K562 (cell line): ENCODE results near the gene CFAP157. TPM values are rescaled to one million over a fixed set of nuclear protein-coding genes. Genes with fewer than 3 reads are reported as not detected.
A peak's percentile ranks its signal among the peaks of the same experiment; 100 is the strongest.

Experiments
- ADNP ChIP-seq: fragments of 200-800 bp; sonication (Bioruptor generic); IDR thresholded peaks from 2 replicates; pipeline ENCODE4 v1.6.1; 2016; ENCODE audit warnings: missing genetic modification characterization, missing compliant biosample characterization
- DIDO1 ChIP-seq: fragments of 450-650 bp; IDR thresholded peaks from 2 replicates; pipeline ENCODE4 v1.6.1; 2016; ENCODE audit warnings: low read depth, missing biosample characterization, missing genetic modification characterization
- ETS2 ChIP-seq: IDR thresholded peaks from 2 replicates; pipeline ENCODE4 v1.6.1; 2016; ENCODE audit warnings: borderline replicate concordance, missing genetic modification characterization, mild to moderate bottlenecking, moderate library complexity, missing compliant biosample characterization; ENCODE audit not compliant: poor library complexity, severe bottlenecking
- ETV5 ChIP-seq: sonication (generic); formaldehyde crosslinking; IDR thresholded peaks from 2 replicates; pipeline ENCODE4 v1.4.0; 2020; ENCODE audit warnings: low read depth, mild to moderate bottlenecking, missing genetic modification reagents
- FOXP1 ChIP-seq: sonication (generic); formaldehyde crosslinking; IDR thresholded peaks from 2 replicates; pipeline ENCODE4 v1.8.0; 2022; ENCODE audit warnings: mild to moderate bottlenecking, missing genetic modification reagents
- MYNN ChIP-seq, 2 experiments: sonication (generic); formaldehyde crosslinking in 1 of 2; IDR thresholded peaks; 2 replicates each; pipeline versions ENCODE4 v1.5.0 to v1.6.1; 2016 to 2020; ENCODE audit warnings: antibody characterized with exemption in 1 of 2, missing genetic modification reagents in 1 of 2
- PML ChIP-seq: IDR thresholded peaks from 2 replicates; pipeline ENCODE4 v1.6.1; 2012; ENCODE audit warnings: low read length, inconsistent platforms
- PYGO2 ChIP-seq: fragments of 450-650 bp; IDR thresholded peaks from 2 replicates; pipeline ENCODE4 v1.6.1; 2016; ENCODE audit warnings: mild to moderate bottlenecking, missing genetic modification characterization, moderate library complexity, missing compliant biosample characterization
- RFX5 ChIP-seq: IDR thresholded peaks from 2 replicates; pipeline ENCODE4 v1.6.1; 2011; ENCODE audit warnings: low read depth, mild to moderate bottlenecking, improper control_type of control experiment, low read length
- STAG1 ChIP-seq: sonication (generic); formaldehyde crosslinking; IDR thresholded peaks from 2 replicates; pipeline ENCODE4 v1.5.0; 2020; ENCODE audit warnings: missing genetic modification reagents, borderline replicate concordance
- TEAD2 ChIP-seq: fragments of 450-650 bp; IDR thresholded peaks from 2 replicates; pipeline ENCODE4 v1.6.1; 2016; ENCODE audit warnings: missing genetic modification characterization, control low read depth, missing compliant biosample characterization
- ZBTB1 ChIP-seq: sonication (generic); formaldehyde crosslinking; IDR thresholded peaks from 2 replicates; pipeline ENCODE4 v1.8.1; 2023; ENCODE audit warnings: missing genetic modification reagents, low read depth, mild to moderate bottlenecking, borderline replicate concordance
- ZNF239 ChIP-seq: fragments of 250-450 bp; sonication (Bioruptor Pico); IDR thresholded peaks from 2 replicates; pipeline ENCODE4 v1.4.0; 2020; ENCODE audit warnings: mild to moderate bottlenecking
- ZNF561 ChIP-seq: fragments of 450-650 bp; formaldehyde crosslinking; conservative IDR thresholded peaks from 2 replicates; pipeline ENCODE4 v1.4.0; 2020; ENCODE audit warnings: mild to moderate bottlenecking, moderate library complexity
- ZNF77 ChIP-seq: fragments of 250-450 bp; sonication (Bioruptor Pico); IDR thresholded peaks from 2 replicates; pipeline ENCODE4 v1.5.0; 2020
- ZNF778 ChIP-seq: fragments of 450-650 bp; formaldehyde crosslinking; IDR thresholded peaks from 2 replicates; pipeline ENCODE4 v1.4.0; 2020; ENCODE audit warnings: mild to moderate bottlenecking, moderate library complexity
- polyA plus RNA-seq, 8 experiments: library from polyadenylated mRNA; depleted of rRNA in 4 of 8; stranded (reverse) in 5 of 8; unstranded in 3 of 8; fragments of >200 nt; fragmentation: Nextera tagmentation in 2 of 8; fragmentation: Illumina TruSeq in 1 of 8; extraction: Ambion mirVana in 2 of 8; extraction: Trizol in 1 of 8; gene quantifications; 2 replicates each; pipeline versions ENCODE4 v1.2.1 to v1.2.3, GENCODE V29; 2011 to 2014; ENCODE audit warnings: inconsistent platforms in 1 of 8, missing spikeins in 1 of 8
- total RNA-seq, 7 experiments: library from RNA; depleted of rRNA in 6 of 7; stranded (reverse); fragments of >200 nt in 6 of 7; fragmentation: Illumina TruSeq in 2 of 7; extraction: Trizol in 2 of 7; gene quantifications; 2 replicates each; pipeline versions ENCODE4 v1.2.1 to v1.2.3, GENCODE V29; 2011 to 2021; ENCODE audit warnings: low replicate concordance in 1 of 7
- TF ChIP-seq, protein P1 (sequence below): fragments of 250-450 bp; sonication (Bioruptor Pico); IDR thresholded peaks from 2 replicates; pipeline ENCODE4 v1.4.0; 2020; ENCODE audit warnings: mild to moderate bottlenecking, moderate library complexity
- TF ChIP-seq, protein P2 (sequence below): sonication (generic); formaldehyde crosslinking; IDR thresholded peaks from 2 replicates; pipeline ENCODE4 v1.8.1; 2023; ENCODE audit warnings: mild to moderate bottlenecking, missing genetic modification reagents
- TF ChIP-seq, protein P3 (sequence below): sonication (generic); formaldehyde crosslinking; IDR thresholded peaks from 2 replicates; pipeline ENCODE4 v1.8.0; 2022; ENCODE audit warnings: missing genetic modification reagents, mild to moderate bottlenecking, borderline replicate concordance
- TF ChIP-seq, protein P4 (sequence below): fragments of 450-650 bp; IDR thresholded peaks from 2 replicates; pipeline ENCODE4 v1.6.1; 2016; ENCODE audit warnings: antibody characterized with exemption

The CFAP157 gene
- total and polyA plus RNA-seq, 9 of the 15 experiments (the other 6 are each of a cell fraction or from before 2014, with no cell fraction given): 0.03 TPM; not detected in 8

DNA sequence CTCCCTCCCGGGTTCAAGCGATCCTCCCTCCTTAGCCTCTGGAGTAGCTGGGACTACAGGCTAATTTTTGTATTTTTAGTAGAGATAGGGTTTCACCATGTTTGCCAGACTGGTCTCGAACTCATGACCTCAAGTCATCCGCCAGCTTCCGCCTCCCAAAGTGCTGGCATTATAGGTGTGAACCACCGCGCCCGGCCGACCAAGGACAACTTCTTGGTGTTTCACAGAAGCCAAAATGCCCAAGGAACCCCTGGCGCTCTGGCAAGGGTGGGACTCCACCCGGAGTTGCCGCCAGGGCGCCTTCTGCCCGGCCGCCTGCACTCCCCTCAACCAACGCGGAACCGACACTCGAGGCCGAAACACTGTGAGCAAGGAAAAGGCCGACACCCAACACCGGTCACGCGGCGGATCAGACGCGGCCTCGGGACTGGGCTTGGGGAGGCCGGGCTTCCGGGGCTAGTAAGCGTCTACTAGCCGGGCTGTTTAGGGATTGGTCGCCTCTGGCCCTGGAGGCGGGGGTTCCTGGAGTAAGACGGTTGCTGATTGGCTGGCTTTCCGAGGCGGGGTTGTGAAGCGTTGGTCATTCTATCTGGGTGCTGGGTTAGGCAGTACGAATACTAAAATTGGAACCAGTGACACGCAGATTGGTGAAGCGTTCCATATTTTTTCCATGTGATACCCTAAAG is 7.7 kb upstream of the CFAP157 start (continued):
- TF ChIP-seq, protein P1, sequence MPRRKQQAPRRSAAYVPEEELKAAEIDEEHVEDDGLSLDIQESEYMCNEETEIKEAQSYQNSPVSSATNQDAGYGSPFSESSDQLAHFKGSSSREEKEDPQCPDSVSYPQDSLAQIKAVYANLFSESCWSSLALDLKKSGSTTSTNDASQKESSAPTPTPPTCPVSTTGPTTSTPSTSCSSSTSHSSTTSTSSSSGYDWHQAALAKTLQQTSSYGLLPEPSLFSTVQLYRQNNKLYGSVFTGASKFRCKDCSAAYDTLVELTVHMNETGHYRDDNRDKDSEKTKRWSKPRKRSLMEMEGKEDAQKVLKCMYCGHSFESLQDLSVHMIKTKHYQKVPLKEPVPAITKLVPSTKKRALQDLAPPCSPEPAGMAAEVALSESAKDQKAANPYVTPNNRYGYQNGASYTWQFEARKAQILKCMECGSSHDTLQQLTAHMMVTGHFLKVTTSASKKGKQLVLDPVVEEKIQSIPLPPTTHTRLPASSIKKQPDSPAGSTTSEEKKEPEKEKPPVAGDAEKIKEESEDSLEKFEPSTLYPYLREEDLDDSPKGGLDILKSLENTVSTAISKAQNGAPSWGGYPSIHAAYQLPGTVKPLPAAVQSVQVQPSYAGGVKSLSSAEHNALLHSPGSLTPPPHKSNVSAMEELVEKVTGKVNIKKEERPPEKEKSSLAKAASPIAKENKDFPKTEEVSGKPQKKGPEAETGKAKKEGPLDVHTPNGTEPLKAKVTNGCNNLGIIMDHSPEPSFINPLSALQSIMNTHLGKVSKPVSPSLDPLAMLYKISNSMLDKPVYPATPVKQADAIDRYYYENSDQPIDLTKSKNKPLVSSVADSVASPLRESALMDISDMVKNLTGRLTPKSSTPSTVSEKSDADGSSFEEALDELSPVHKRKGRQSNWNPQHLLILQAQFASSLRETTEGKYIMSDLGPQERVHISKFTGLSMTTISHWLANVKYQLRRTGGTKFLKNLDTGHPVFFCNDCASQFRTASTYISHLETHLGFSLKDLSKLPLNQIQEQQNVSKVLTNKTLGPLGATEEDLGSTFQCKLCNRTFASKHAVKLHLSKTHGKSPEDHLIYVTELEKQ: no peak
- TF ChIP-seq MYNN (IDR thresholded peaks at IDR 0.05): no peak
- no peak for TF ChIP-seq MYNN (CRISPR knock-in tag; IDR thresholded peaks at IDR 0.05)
- peak; percentile 12; the same call in 1 of the 2 replicates for TF ChIP-seq ADNP (tag)
- no peak for TF ChIP-seq STAG1 (CRISPR knock-in tag)
- TF ChIP-seq ZNF239 (CRISPR knock-in tag): peak; percentile 38; the same call in 1 of the 2 replicates
- TF ChIP-seq ZNF778 (CRISPR knock-in tag): no peak
- TF ChIP-seq PML: peak; percentile 67
- peak; percentile 48; the same call in 1 of the 2 replicates for TF ChIP-seq DIDO1 (tag)
- no peak for TF ChIP-seq ZNF77
- no peak for TF ChIP-seq ETS2
- peak; percentile 77; the same call in 1 of the 2 replicates for TF ChIP-seq ZBTB1 (CRISPR knock-in tag)
- TF ChIP-seq, protein P2, sequence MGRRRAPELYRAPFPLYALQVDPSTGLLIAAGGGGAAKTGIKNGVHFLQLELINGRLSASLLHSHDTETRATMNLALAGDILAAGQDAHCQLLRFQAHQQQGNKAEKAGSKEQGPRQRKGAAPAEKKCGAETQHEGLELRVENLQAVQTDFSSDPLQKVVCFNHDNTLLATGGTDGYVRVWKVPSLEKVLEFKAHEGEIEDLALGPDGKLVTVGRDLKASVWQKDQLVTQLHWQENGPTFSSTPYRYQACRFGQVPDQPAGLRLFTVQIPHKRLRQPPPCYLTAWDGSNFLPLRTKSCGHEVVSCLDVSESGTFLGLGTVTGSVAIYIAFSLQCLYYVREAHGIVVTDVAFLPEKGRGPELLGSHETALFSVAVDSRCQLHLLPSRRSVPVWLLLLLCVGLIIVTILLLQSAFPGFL (CRISPR knock-in tag): peak; percentile 64; the same call in 1 of the 2 replicates
- TF ChIP-seq ZNF561 (CRISPR knock-in tag): no peak
- no peak for TF ChIP-seq RFX5
- TF ChIP-seq ETV5: peak; percentile 65
- peak; percentile 8; the same call in 1 of the 2 replicates for TF ChIP-seq TEAD2
- TF ChIP-seq PYGO2 (tag): 0 out of 2 replicates have a peak, but pooled peaks have one; percentile 52
- peak; percentile 88 for TF ChIP-seq FOXP1 (CRISPR knock-in tag)
- TF ChIP-seq, protein P3, sequence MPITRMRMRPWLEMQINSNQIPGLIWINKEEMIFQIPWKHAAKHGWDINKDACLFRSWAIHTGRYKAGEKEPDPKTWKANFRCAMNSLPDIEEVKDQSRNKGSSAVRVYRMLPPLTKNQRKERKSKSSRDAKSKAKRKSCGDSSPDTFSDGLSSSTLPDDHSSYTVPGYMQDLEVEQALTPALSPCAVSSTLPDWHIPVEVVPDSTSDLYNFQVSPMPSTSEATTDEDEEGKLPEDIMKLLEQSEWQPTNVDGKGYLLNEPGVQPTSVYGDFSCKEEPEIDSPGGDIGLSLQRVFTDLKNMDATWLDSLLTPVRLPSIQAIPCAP (CRISPR knock-in tag): peak; percentile 27; the same call in 1 of the 2 replicates
- TF ChIP-seq, protein P4, sequence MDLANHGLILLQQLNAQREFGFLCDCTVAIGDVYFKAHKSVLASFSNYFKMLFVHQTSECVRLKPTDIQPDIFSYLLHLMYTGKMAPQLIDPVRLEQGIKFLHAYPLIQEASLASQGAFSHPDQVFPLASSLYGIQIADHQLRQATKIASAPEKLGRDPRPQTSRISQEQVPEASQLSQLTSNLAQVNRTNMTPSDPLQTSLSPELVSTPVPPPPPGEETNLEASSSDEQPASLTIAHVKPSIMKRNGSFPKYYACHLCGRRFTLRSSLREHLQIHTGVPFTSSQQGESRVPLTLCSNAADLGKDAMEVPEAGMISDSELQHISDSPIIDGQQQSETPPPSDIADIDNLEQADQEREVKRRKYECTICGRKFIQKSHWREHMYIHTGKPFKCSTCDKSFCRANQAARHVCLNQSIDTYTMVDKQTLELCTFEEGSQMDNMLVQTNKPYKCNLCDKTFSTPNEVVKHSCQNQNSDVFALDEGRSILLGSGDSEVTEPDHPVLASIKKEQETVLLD: no peak
